OCI-LY3 (cell line): ENCODE results near the gene RCCD1.

Experiments
- H2AFZ ChIP-seq: fragments of 200-600, 300-600 bp; shearing (Covaris generic); 2 replicates; pipeline ENCODE4 v1.6.0; 2014; ENCODE audit warnings: antibody characterized with exemption, low read depth, low read length
- H3K27ac ChIP-seq: fragments of 200-600, 300-600 bp; sonication (generic); 2 replicates; pipeline ENCODE4 v1.5.1; 2014; ENCODE audit warnings: mild to moderate bottlenecking, low read length, moderate library complexity, mixed read lengths
- H3K27me3 ChIP-seq: fragments of 200-600, 300-600 bp; sonication (generic); 2 replicates; pipeline ENCODE4 v1.6.1; 2014; ENCODE audit warnings: low read depth, low read length, mixed read lengths
- H3K36me3 ChIP-seq: fragments of 200-600, 300-600 bp; sonication (generic); replicated peaks from 2 replicates; pipeline ENCODE3; 2014; ENCODE audit warnings: low read depth, low read length, mixed read lengths
- H3K4me1 ChIP-seq: fragments of 300-600, 200-600 bp; sonication (generic); 2 replicates; pipeline ENCODE4 v1.6.1; 2014; ENCODE audit warnings: low read length, mixed read lengths
- H3K4me2 ChIP-seq: fragments of 200-600, 300-600 bp; sonication (generic); 2 replicates; pipeline ENCODE4 v1.6.1; 2014; ENCODE audit warnings: low read length, mixed read lengths
- H3K4me3 ChIP-seq: fragments of 300-600, 200-600 bp; sonication (generic); 2 replicates; pipeline ENCODE4 v1.5.1; 2014; ENCODE audit warnings: antibody characterized with exemption, mild to moderate bottlenecking, low read length, moderate library complexity
- H3K79me2 ChIP-seq: fragments of 300-600, 200-600 bp; shearing (Covaris generic); 2 replicates; pipeline ENCODE4 v1.6.1; 2014; ENCODE audit warnings: mild to moderate bottlenecking, low read length, mixed read lengths
- H3K9ac ChIP-seq: fragments of 300-600, 200-600 bp; shearing (Covaris generic); 2 replicates; pipeline ENCODE4 v1.6.0; 2014; ENCODE audit warnings: mild to moderate bottlenecking, low read length, moderate library complexity
- H3K9me3 ChIP-seq: fragments of 200-600, 300-600 bp; shearing (Covaris generic); 2 replicates; pipeline ENCODE4 v1.6.1; 2014; ENCODE audit warnings: low read length, mixed read lengths; ENCODE audit not compliant: insufficient read depth
- H4K20me1 ChIP-seq: fragments of 200-600, 300-600 bp; sonication (generic); 2 replicates; pipeline ENCODE4 v1.6.1; 2016; ENCODE audit warnings: low read length, mixed read lengths; ENCODE audit not compliant: insufficient read depth
- CTCF ChIP-seq: fragments of 200-600, 300-600 bp; sonication (generic); IDR thresholded peaks from 2 replicates; pipeline ENCODE4 v1.5.1; 2014; ENCODE audit warnings: antibody characterized with exemption, low read length, low read depth
- EZH2phosphoT487 ChIP-seq: fragments of 200-600 bp; shearing (Covaris generic); IDR thresholded peaks from 2 replicates; pipeline ENCODE4 v1.6.1; 2018; ENCODE audit warnings: antibody characterized with exemption, mixed run types, low read depth

Gene RCCD1

DNA sequence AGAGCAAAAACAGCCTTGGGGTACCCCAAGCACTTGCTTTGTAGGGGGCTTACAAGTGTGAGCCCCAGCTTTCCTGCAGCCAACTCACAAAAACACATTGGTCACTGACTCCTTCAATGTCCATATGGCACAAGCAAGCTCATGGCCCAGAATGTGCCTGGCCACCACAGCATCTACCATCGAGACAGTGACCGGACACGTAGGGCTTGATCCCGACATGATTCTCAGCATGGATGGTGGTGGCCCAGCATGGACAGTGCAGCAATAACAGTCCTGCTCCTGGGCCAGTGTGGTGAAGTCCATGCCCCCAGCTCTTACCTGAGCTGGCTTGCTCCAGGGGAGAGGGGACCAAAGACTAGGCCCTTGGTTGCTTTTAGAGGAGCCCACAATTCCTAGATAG lies 13.6 kb upstream of the RCCD1 start:
- no peaks in the 10 kb centered on the region for H3K27me3 ChIP-seq
- peaks cover 51% of the 10 kb centered on the region for H3K36me3 ChIP-seq

DNA sequence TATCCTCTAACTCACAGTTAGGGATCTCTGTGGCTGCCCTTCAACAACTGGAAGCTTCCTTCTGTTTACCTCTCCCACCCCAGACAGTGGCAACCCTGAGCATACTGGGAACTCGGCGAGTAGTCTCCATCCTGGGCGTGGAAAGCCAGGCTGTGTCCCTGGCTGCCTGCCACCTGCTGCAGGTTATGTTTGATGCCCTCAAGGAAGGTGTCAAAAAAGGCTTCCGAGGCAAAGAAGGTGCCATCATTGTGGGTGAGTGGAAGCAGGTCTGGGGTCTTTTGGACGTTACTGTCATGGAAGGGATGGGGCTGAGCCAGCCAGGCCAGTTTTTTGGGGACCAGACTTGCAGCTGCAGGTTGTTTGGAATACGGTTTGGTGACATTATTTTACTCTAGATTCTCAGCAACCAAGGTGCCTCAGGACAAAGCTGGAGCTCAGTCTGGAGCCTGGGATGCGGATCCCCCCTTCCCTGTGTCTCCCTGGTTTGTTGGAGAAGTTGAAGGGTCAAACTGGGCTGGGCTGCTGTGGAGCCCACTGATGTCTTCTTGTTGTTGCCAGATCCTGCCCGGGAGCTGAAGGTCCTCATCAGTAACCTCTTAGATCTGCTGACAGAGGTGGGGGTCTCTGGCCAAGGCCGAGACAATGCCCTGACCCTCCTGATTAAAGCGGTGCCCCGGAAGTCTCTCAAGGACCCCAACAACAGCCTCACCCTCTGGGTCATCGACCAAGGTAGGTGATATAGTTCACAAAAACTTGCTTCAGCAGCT lies 12.1 kb upstream of the RCCD1 start:
- no peak for TF ChIP-seq EZH2phosphoT487
- no peak for TF ChIP-seq CTCF
- no peak overlapping the region for H3K27ac ChIP-seq
- no peaks in the 10 kb centered on the region for H3K27me3 ChIP-seq
- H3K36me3 ChIP-seq = peaks cover 61% of the 10 kb centered on the region
- no peak overlapping the region for H2AFZ ChIP-seq
- no peaks in the 10 kb centered on the region for H4K20me1 ChIP-seq
- H3K4me1 ChIP-seq = no peaks in the 10 kb centered on the region
- no peak overlapping the region for H3K4me3 ChIP-seq
- H3K4me2 ChIP-seq = no peak overlapping the region
- H3K79me2 ChIP-seq = no peaks in the 10 kb centered on the region
- no peaks in the 10 kb centered on the region for H3K9me3 ChIP-seq
- no peak overlapping the region for H3K9ac ChIP-seq

More for the DNA sequence above, 13.6 kb upstream of the RCCD1 start:
- Histone ChIP-seq H2AFZ (no peak overlapping the region), H3K4me1 (peaks cover 3% of the 10 kb centered on the region), H3K9me3 (no peaks in the 10 kb centered on the region), H3K79me2 (peaks cover 3% of the 10 kb centered on the region), H3K4me3 (no peak overlapping the region), H4K20me1 (peaks cover 3% of the 10 kb centered on the region; the same call in 1 of the 2 replicates), H3K4me2 (no peak overlapping the region), H3K9ac (no peak overlapping the region), H3K27ac (no peak overlapping the region)
- TF ChIP-seq CTCF (no peak), EZH2phosphoT487 (no peak)

- no peak overlapping the region for H3K4me2 ChIP-seq
- peaks cover 61% of the 10 kb centered on the region for H3K36me3 ChIP-seq
- H3K9ac ChIP-seq = no peak overlapping the region
- H3K9me3 ChIP-seq = no peaks in the 10 kb centered on the region
- no peak for TF ChIP-seq CTCF
- no peak for TF ChIP-seq EZH2phosphoT487
- H3K27ac ChIP-seq = no peak overlapping the region
- H3K4me3 ChIP-seq = no peak overlapping the region
- H3K79me2 ChIP-seq = no peaks in the 10 kb centered on the region
- no peaks in the 10 kb centered on the region for H3K4me1 ChIP-seq
- H2AFZ ChIP-seq = no peak overlapping the region
- no peaks in the 10 kb centered on the region for H4K20me1 ChIP-seq
- no peaks in the 10 kb centered on the region for H3K27me3 ChIP-seq
These were observed 9.6 kb upstream of the RCCD1 start for GRCh38 chr15:90945091-90945490.

- H3K27ac ChIP-seq = no peak overlapping the region
- no peak overlapping the region for H3K9ac ChIP-seq
- H3K27me3 ChIP-seq = no peaks in the 10 kb centered on the region
- no peaks in the 10 kb centered on the region for H3K9me3 ChIP-seq
- H3K4me2 ChIP-seq = no peak overlapping the region
- peaks cover 61% of the 10 kb centered on the region for H3K36me3 ChIP-seq
- no peak overlapping the region for H2AFZ ChIP-seq
- no peaks in the 10 kb centered on the region for H4K20me1 ChIP-seq
- no peak for TF ChIP-seq EZH2phosphoT487
- TF ChIP-seq CTCF = no peak
- no peaks in the 10 kb centered on the region for H3K4me1 ChIP-seq
- H3K4me3 ChIP-seq = no peak overlapping the region
- H3K79me2 ChIP-seq = no peaks in the 10 kb centered on the region
These were observed 8.1 kb upstream of the RCCD1 start for GRCh38 chr15:90946538-90946937.
